ENCODE results near the gene HTT-AS.

HTT-AS gene

DNA sequence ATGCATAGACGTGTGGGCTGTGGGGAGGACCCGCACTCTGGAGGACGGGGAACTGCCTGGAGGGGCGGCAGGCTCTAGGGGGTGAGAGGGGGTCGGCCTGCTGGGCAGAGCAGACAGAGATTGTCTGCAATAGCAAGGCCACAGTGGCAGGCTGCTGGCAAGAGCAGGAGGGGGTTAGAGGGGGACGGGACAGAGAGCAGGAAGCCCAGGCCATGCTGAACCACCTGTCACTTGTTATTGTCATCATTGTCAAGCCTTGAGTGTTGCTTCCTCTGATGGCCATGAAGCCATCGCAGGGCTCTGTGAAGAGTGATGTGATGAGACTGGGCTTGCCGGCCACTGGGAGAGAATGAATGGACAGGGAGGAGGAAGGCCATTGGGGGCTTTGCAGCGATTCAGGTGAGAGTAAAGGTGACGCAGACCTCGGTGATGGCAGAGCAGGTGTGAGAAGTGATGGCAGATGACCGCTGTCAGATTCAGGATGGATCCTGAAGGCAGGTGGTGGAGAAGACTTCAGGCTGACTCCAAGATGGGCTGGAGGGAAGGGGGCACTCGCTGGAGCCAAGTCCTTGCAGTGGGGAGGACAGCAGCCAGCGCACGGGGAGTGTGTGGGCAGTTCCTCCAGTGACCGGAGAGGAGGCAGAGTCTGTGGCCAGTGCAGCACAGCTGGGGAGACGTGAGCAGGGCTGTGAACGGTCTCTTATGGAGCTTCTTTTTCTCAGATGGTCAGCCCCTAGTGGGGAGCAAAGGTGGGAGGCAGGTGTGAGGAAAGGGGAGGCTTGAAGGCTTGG, 43.6 kb downstream of the HTT-AS start:
- no peak for DNase-seq (ENCODE audit: low read depth in 2 of 2)

DNA sequence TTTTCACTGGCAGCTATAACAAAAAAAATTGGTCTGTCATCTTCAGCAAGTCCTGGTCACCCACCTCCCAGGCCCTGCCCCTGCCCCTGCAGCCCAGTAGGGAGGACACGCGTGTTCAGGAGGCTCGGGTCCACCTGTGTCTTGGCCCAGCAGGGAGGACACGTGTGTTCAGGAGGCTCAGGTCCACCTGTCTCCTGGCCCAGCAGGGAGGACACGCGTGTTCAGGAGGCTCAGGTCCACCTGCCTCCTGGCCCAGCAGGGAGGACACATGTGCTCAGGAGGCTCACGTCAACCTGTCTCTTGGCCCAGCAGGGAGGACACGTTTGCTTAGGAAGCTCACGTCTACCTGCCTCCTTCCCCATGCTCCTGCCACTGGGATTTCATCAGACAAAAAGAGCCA, 44.9 kb downstream of the HTT-AS start:
- no peak for DNase-seq (ENCODE audit: low read depth in 2 of 2)

DNA sequence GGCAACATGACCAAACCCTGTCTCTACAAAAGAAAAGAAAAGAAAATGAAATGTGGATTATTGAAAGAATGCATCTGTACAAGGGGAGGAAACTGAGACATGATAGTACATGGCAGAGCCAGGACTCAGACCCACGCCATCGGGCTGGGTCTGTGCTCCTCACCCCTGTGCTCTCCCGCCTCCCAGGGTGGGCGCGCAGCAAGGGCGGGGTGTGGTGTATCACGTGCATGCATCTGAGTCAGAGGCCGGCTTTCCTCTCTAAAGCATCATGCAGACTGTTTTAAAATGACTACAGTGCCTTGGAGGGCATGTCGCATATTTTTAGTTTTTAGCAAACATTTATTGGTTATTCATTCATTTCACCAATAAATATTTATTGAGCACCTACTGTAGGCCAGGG, 47.8 kb downstream of the HTT-AS start:
- DNase-seq (ENCODE audit: low read depth in 2 of 2), result no peak

DNA sequence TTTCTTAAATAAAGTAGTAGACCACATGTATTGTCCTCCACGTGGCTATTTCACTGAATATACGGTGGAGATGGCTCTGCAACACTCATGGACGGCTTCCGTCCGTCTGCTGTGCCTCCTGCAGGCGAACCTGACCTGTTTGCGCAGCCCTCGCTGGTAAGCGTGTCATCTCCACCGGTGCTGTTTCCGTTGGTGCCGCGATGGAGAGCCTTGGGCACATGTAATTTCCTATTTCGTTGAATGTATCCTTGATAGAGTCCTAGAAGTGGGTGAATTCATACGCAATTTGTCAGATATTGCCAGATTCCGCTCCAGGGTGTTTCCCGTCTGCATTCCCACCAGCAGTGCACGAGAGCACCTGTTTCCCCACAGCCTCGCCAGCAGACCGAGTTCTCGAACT, 48.5 kb downstream of the HTT-AS start:
- no peak for DNase-seq (ENCODE audit: low read depth in 2 of 2)

DNA sequence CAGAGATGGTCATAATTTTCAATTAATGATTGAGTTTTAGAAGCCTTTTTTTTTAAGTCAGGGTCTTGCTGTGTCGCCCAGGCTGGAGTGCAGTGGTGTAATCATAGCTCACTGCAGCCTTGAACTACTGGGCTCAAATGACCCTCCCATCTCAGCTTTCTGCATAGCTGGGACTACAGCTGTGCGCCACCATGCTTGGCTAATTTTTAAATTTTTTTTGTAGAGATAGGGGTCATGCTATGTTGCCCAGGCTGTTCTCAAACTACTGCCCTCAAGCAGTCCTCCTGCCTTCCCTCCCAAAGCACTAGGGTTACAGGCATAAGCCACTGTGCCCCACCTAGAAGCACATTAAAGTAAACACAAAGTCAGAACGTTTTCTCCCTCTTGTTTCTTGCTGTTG, 51.7 kb downstream of the HTT-AS start:
- DNase-seq (ENCODE audit: low read depth in 2 of 2), result no peak

- DNase-seq (ENCODE audit: low read depth in 2 of 2), result no peak
Observed at GRCh38 chr4:3022112-3022511, 52.2 kb downstream of the HTT-AS start.

- no peak for DNase-seq (ENCODE audit: low read depth in 2 of 2)
Observed at GRCh38 chr4:3021627-3022026, 52.7 kb downstream of the HTT-AS start.

DNA sequence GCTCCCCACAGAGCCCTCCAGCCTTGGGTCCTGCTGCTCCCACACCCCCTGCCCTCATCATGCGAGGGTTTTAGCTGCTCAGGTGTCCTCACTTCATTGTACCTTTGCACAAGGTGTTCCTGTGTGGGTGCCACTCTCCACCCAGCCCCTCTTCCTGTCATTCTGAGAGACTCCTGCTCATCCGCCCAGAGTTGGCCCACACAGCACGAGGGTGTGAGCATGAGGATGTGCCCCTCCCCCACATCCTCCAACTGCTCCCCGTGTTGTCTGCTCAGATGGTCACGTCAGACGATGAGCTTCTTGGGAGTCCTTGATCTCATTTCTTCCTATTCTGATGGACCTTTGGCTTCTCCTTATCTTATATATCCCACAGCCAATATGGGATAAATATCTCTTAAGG, 53.2 kb downstream of the HTT-AS start:
- no peak for DNase-seq (ENCODE audit: low read depth in 2 of 2)

DNA sequence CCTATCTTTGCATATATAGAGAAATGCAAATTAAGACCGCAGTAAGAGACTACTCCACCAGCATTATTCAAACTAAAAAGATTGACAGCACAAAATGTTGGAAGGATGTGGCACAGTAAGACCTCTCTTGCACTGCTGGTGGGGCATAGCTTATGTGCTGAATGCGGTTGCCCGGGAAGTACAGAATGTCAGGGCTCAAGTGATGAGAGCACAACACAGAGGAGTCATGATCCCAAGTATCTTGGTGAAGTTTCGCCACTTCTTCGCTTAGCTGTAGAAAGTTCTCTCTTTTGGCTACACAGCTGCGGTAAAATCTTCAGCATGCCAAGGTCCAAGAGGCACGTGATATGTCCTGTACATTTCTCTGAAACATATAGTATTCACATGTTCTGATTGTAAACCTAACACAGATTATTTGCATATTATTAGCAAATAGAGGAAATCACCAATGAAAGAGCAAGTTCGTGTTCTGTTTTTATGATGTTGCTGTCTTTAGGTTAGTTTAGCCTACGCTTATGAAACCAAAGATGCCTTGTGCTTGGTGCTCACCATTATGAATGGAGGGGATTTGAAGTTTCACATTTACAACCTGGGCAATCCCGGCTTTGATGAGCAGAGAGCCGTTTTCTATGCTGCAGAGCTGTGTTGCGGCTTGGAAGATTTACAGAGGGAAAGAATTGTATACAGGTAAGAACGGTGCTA, 55.0 kb downstream of the HTT-AS start:
- DNase-seq (ENCODE audit: low read depth in 2 of 2), result no peak

DNA sequence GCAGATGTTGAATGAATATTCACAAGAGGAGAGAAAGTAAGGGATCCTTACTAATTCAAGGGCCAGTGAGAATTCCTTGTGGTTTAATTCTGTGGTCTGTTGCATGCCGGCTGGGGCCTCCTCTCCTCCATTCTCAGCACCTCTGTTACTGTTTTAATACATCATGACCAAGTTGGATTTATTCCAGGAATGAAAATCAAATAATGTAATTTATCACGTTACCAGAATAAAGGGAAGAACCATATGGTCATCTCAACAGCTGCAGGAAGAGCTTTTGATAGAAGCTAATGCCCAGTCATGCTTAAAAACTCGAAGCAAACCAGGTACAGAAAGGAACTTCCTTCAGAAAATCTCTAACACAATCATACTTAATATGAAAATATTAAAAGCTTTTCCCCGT, 56.8 kb downstream of the HTT-AS start:
- DNase-seq (ENCODE audit: low read depth in 2 of 2), result no peak

DNA sequence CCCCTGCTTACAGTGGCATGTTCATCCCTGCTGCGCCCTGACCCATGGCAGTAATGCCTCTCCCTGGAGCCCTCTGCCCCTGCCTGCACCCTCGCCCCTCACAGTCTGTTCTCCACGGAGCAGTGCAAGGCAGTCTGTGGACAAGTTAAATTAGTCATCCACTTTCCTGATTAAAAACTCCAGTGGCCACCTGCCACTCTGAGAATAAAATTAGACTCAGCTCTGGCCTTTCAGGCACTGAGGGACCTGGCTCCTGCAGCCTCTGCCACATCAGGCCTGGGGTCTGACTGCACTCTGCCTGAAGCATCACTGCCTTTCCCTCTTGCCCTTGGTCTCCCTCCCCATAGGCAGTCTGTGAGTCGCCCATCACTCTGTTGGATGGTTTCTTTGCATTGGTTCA, 57.4 kb downstream of the HTT-AS start:
- no peak for DNase-seq (ENCODE audit: low read depth in 2 of 2)

- DNase-seq (ENCODE audit: low read depth in 2 of 2), result no peak
Observed at GRCh38 chr4:3013839-3014350, 60.4 kb downstream of the HTT-AS start.
